B cell (primary cell): ENCODE data around the gene EMX2. TPM values are rescaled to one million over a fixed set of nuclear protein-coding genes. Genes with fewer than 3 reads are reported as not detected.

Source experiments
- ATAC-seq: fragments of 200-7000 bp; cut with Tn5 transposase; one replicate; pipeline ENCODE4 v1.10.0; 2021; ENCODE audit warnings: low read depth, mild to moderate bottlenecking, moderate number of reproducible peaks, moderate library complexity
- CTCF ChIA-PET: fragments of 350-600 bp; sonication (Branson Sonifier 250); formaldehyde crosslinking; loops from one replicate; lab custom pipeline; 2021; ENCODE audit warnings: antibody characterized with exemption, inconsistent platforms; lab: Charles Lee
- POLR2A ChIA-PET: fragments of 350-600 bp; sonication (Branson Sonifier 250); formaldehyde crosslinking; loops from one replicate; lab custom pipeline; 2021; ENCODE audit warnings: antibody characterized with exemption; lab: Charles Lee
- DNase-seq: peaks from one replicate; pipeline ENCODE4 v3.0.0; 2013
- H2AFZ ChIP-seq: 2 replicates; pipeline ENCODE4 v1.6.1; 2012; ENCODE audit warnings: mild to moderate bottlenecking, low read depth, low read length; ENCODE audit not compliant: insufficient read depth, poor library complexity, severe bottlenecking
- H3K27ac ChIP-seq, 2 donors: 1 replicate in 1 of 2; 2 replicates in 1 of 2; pipeline ENCODE4 v1.5.1; 2012 to 2013; ENCODE audit warnings: low read length in 2 of 2, mild to moderate bottlenecking in 2 of 2, moderate library complexity in 1 of 2
- H3K27me3 ChIP-seq, 4 experiments: fragments of 200-600 bp in 1 of 4; sonication (generic) in 1 of 4; replicated peaks in 1 of 4; 1 replicate in 2 of 4; 2 replicates in 2 of 4; pipeline versions ENCODE4 v1.6.1 to v1.7.0; 2013 to 2016; ENCODE audit warnings: low read length in 3 of 4, mild to moderate bottlenecking in 2 of 4, mixed read lengths in 1 of 4, moderate library complexity in 1 of 4; ENCODE audit not compliant: insufficient read depth in 4 of 4, control insufficient read depth in 3 of 4; ENCODE audit errors: control extremely low read depth in 1 of 4
- H3K36me3 ChIP-seq, 2 experiments: replicated peaks in 1 of 2; 1 replicate in 1 of 2; 2 replicates in 1 of 2; pipeline versions ENCODE4 v1.6.1 to v1.7.1; 2013; ENCODE audit warnings: low read length in 1 of 2; ENCODE audit not compliant: insufficient read depth in 2 of 2, control insufficient read depth in 1 of 2; ENCODE audit errors: control extremely low read depth in 1 of 2, extremely low read depth in 1 of 2
- H3K4me1 ChIP-seq, 2 donors: fragments of 200-600 bp in 1 of 2; sonication (generic) in 1 of 2; 1 replicate in 1 of 2; 2 replicates in 1 of 2; pipeline versions ENCODE4 v1.5.1 to v1.6.1; 2013 to 2017; ENCODE audit warnings: low read length in 2 of 2; ENCODE audit not compliant: control insufficient read depth in 2 of 2, insufficient read depth in 2 of 2
- H3K4me2 ChIP-seq: replicated peaks from 2 replicates; pipeline ENCODE3; 2012; ENCODE audit warnings: mild to moderate bottlenecking, low read depth, low read length; ENCODE audit not compliant: poor library complexity, severe bottlenecking
- H3K4me3 ChIP-seq, 5 experiments: fragments of 200-600 bp in 1 of 5; sonication (generic) in 1 of 5; 1 replicate in 3 of 5; 2 replicates in 2 of 5; pipeline versions ENCODE4 v1.5.1 to v1.7.0; 2011 to 2016; ENCODE audit warnings: low read length in 4 of 5, mild to moderate bottlenecking in 4 of 5, low read depth in 2 of 5, control low read depth in 1 of 5, moderate library complexity in 1 of 5; ENCODE audit not compliant: insufficient read depth in 1 of 5; ENCODE audit errors: control extremely low read depth in 1 of 5, extremely low read depth in 1 of 5
- H3K79me2 ChIP-seq: fragments of 200-600 bp; sonication (generic); one replicate; pipeline ENCODE4 v1.6.0; 2016; ENCODE audit warnings: low read length; ENCODE audit not compliant: control insufficient read depth, insufficient read depth
- H3K9ac ChIP-seq: fragments of 200-600 bp; sonication (generic); 2 replicates; pipeline ENCODE4 v1.6.1; 2017; ENCODE audit warnings: mild to moderate bottlenecking, low read length, moderate library complexity
- H3K9me3 ChIP-seq, 3 donors: one replicate each; pipeline versions ENCODE4 v1.6.1 to v1.7.1; 2013; ENCODE audit warnings: low read length in 2 of 3; ENCODE audit not compliant: control insufficient read depth in 2 of 3, insufficient read depth in 1 of 3; ENCODE audit errors: control extremely low read depth in 1 of 3
- H4K20me1 ChIP-seq: 2 replicates; pipeline ENCODE4 v1.6.0; 2012; ENCODE audit warnings: mild to moderate bottlenecking, low read length; ENCODE audit not compliant: insufficient read depth, control insufficient read depth, poor library complexity, severe bottlenecking
- H3K27ac Mint-ChIP-seq: one replicate; pipeline ENCODE4 v1.8.0; 2021; ENCODE audit warnings: mixed read lengths
- H3K27me3 Mint-ChIP-seq: one replicate; pipeline ENCODE4 v1.8.0; 2021; ENCODE audit warnings: mixed read lengths
- H3K4me1 Mint-ChIP-seq: one replicate; pipeline ENCODE4 v1.8.0; 2021; ENCODE audit warnings: mixed read lengths
- H3K4me3 Mint-ChIP-seq: one replicate; pipeline ENCODE4 v1.8.0; 2021; ENCODE audit warnings: mixed read lengths
- H3K9me3 Mint-ChIP-seq: one replicate; pipeline ENCODE4 v1.8.0; 2022; ENCODE audit warnings: mixed read lengths; ENCODE audit not compliant: insufficient read depth
- CTCF ChIP-seq: fragments of 200-600 bp; IDR thresholded peaks from one replicate; pipeline ENCODE4 v1.8.0; 2022; ENCODE audit warnings: antibody characterized with exemption, mild to moderate bottlenecking
- EZH2 ChIP-seq: IDR thresholded peaks from 2 replicates; pipeline ENCODE4 v1.6.1; 2012; ENCODE audit warnings: borderline replicate concordance, low read depth, mild to moderate bottlenecking, moderate library complexity, low read length; ENCODE audit not compliant: insufficient read depth, poor library complexity, severe bottlenecking
- WGBS: methylation state at CpG from one replicate; pipeline ENCODE4 v1.1.5; 2013; ENCODE audit warnings: missing lambda C conversion rate; ENCODE audit not compliant: insufficient coverage; 5-methylcytosine and 5-hydroxymethylcytosine counted together
- intact Hi-C: fragments of 100-400 bp; cut with micrococcal nuclease; formaldehyde crosslinking; loops from one replicate; pipeline ENCODE4 v1.10.0; 2022
- polyA plus RNA-seq: library from polyadenylated mRNA; depleted of rRNA; stranded (reverse); fragments of >200 nt; gene quantifications from 2 replicates; pipeline ENCODE4 v1.2.3, GENCODE V29; 2012
- total RNA-seq, 2 donors: library from RNA; stranded (reverse); fragments of 120-200 nt in 1 of 2; gene quantifications; 1 replicate in 1 of 2; 2 replicates in 1 of 2; pipeline versions ENCODE4 v1.2.3 to v1.2.4, GENCODE V29; 2013 to 2022

The EMX2 gene
- total and polyA plus RNA-seq, 2 donors (not counting 1 experiment from before 2014, with no cell fraction given): not detected

- ATAC-seq (no peak), DNase-seq (no peak)
- peaks cover 6% of the 10 kb centered on the region for H3K4me1 Mint-ChIP-seq
- no CpG with 5 or more reads among the region's 6 CpGs for WGBS
- no peaks in the 10 kb centered on the region for H3K9me3 Mint-ChIP-seq
- Histone ChIP-seq H3K27ac (no peak overlapping the region), H3K4me2 (no peak overlapping the region), H2AFZ (no peak overlapping the region), H3K4me1 (peaks cover 3 to 8% of the 10 kb centered on the region in 2 donors), H3K9me3 (peaks cover 0 to 13% (median 0%) of the 10 kb centered on the region in 3 donors), H3K79me2 (no peaks in the 10 kb centered on the region), H3K4me3 (no peak overlapping the region), H4K20me1 (no peaks in the 10 kb centered on the region), H3K36me3 (no peaks in the 10 kb centered on the region), H3K9ac (no peak overlapping the region), H3K27me3 (peaks cover 0 to 75% (median 34%) of the 10 kb centered on the region in 4 experiments)
- peaks cover 76% of the 10 kb centered on the region for H3K27me3 Mint-ChIP-seq
- H3K27ac Mint-ChIP-seq: no peak overlapping the region
- intact Hi-C loops: no loop called here
- no peak for TF ChIP-seq CTCF
- TF ChIP-seq EZH2: no peak
- H3K4me3 Mint-ChIP-seq: no peak overlapping the region
- ChIA-PET POLR2A (no interaction called here), CTCF (no interaction called here)
These were observed 7.5 kb downstream of the EMX2 start for GRCh38 chr10:117550076-117550475.

GRCh38 chr10:117550599-117551329 is 8.2 kb downstream of the EMX2 start:
- Histone ChIP-seq H2AFZ (no peak overlapping the region), H3K79me2 (no peaks in the 10 kb centered on the region), H3K4me1 (peaks cover 2 to 3% of the 10 kb centered on the region in 2 donors), H3K36me3 (no peaks in the 10 kb centered on the region), H4K20me1 (no peaks in the 10 kb centered on the region), H3K9ac (no peak overlapping the region), H3K4me2 (no peak overlapping the region), H3K4me3 (no peak overlapping the region), H3K27me3 (peaks cover 0 to 74% (median 33%) of the 10 kb centered on the region in 4 experiments), H3K9me3 (peaks cover 0 to 11% (median 0%) of the 10 kb centered on the region in 3 donors), H3K27ac (no peak overlapping the region)
- Mint-ChIP-seq H3K9me3 (no peaks in the 10 kb centered on the region), H3K27ac (no peak overlapping the region), H3K4me1 (peaks cover 6% of the 10 kb centered on the region), H3K4me3 (no peak overlapping the region), H3K27me3 (peaks cover 77% of the 10 kb centered on the region)
- TF ChIP-seq CTCF (no peak), EZH2 (no peak)
- POLR2A ChIA-PET: no interaction called here
- CTCF ChIA-PET: no interaction called here
- WGBS: 6% methylated on average over 16 of the region's 22 CpGs
- no peak for ATAC-seq
- DNase-seq: no peak
- intact Hi-C loops: no loop called here
